Fibroblast of villous mesenchyme (primary cell): ENCODE data around the gene COL20A1. TPM values are rescaled to one million over a fixed set of nuclear protein-coding genes. Genes with fewer than 3 reads are reported as not detected.

ENCODE experiments used
- DNase-seq: peaks from one replicate; pipeline ENCODE4 v3.0.0-alpha.2; 2010; ENCODE audit warnings: low read depth
- H3K4me3 ChIP-seq: 2 replicates; pipeline ENCODE4 v1.5.1; 2011; ENCODE audit warnings: low read depth, mild to moderate bottlenecking, low read length
- CTCF ChIP-seq: IDR thresholded peaks from 2 replicates; pipeline ENCODE4 v1.5.1; 2012; ENCODE audit warnings: low read depth, mild to moderate bottlenecking, low read length; ENCODE audit not compliant: insufficient read depth
- total RNA-seq: library from RNA; depleted of rRNA; stranded (reverse); fragments of >200 nt; gene quantifications from 2 replicates; pipeline ENCODE4 v1.2.3, GENCODE V29; 2012

The COL20A1 gene
- total RNA-seq, 1 donor, result under 0.01 TPM

GRCh38 chr20:63282946-63283345, 10.0 kb upstream of the COL20A1 start:
- TF ChIP-seq CTCF, result no peak
- no peak for DNase-seq
- H3K4me3 ChIP-seq, result no peak overlapping the region

GRCh38 chr20:63283397-63284082, 9.4 kb upstream of the COL20A1 start:
- H3K4me3 ChIP-seq, result no peak overlapping the region
- no peak for DNase-seq

GRCh38 chr20:63284083-63284440, 8.9 kb upstream of the COL20A1 start:
- no peak overlapping the region for H3K4me3 ChIP-seq
- no peak for DNase-seq
- TF ChIP-seq CTCF, result no peak

More at GRCh38 chr20:63283397-63284082, 9.4 kb upstream of the COL20A1 start:
- TF ChIP-seq CTCF, result no peak

- DNase-seq, result no peak
- H3K4me3 ChIP-seq, result no peak overlapping the region
- TF ChIP-seq CTCF, result no peak
Measured at GRCh38 chr20:63284544-63284949, 8.4 kb upstream of the COL20A1 start.

GRCh38 chr20:63284981-63285524, 7.9 kb upstream of the COL20A1 start:
- TF ChIP-seq CTCF, result no peak
- no peak overlapping the region for H3K4me3 ChIP-seq
- DNase-seq, result no peak

- H3K4me3 ChIP-seq, result no peak overlapping the region
- DNase-seq, result no peak
- no peak for TF ChIP-seq CTCF
Measured at GRCh38 chr20:63285636-63286615, 7.1 kb upstream of the COL20A1 start.
